Measurements from ENCODE around the gene JAK2. TPM values are rescaled to one million over a fixed set of nuclear protein-coding genes. Genes with fewer than 3 reads are reported as not detected.
A peak's percentile ranks its signal among the peaks of the same experiment; 100 is the strongest.

Gene JAK2
- total and polyA plus RNA-seq, 2 of the 4 experiments (the other 2 are of a cell fraction), result 2.3 to 6.1 TPM

- Histone ChIP-seq H2BK20ac (ENCODE audit: low read depth, low read length) (no peak overlapping the region), H3K36me3 (ENCODE audit: control insufficient read depth, insufficient read depth, low read length) (0 out of 2 replicates have a peak, but pooled peaks cover 2% of the 10 kb centered on the region), H3K4me1 (ENCODE audit: control insufficient read depth, insufficient read depth, low read length) (0 out of 2 replicates have a peak, but pooled peaks cover 4% of the 10 kb centered on the region), H2BK120ac (ENCODE audit: low read depth, low read length) (no peak overlapping the region), H3K9me3 (ENCODE audit: control insufficient read depth, insufficient read depth, low read length) (no peaks in the 10 kb centered on the region), H3K4me3 (ENCODE audit: insufficient read depth, low read depth, low read length) (peak overlapping the region; percentile 64), H3K79me1 (ENCODE audit: low read depth in 1 of 2, low read length in 2 of 2) (peaks cover 12 to 34% of the 10 kb centered on the region in 2 experiments), H2AK9ac (replicated peaks; ENCODE audit: low read depth, low read length, poor library complexity) (no peak overlapping the region), H2BK15ac (ENCODE audit: low read depth, low read length) (no peak overlapping the region), H2AFZ (replicated peaks; ENCODE audit: low read length, poor library complexity) (no peak overlapping the region), H3K14ac (replicated peaks; ENCODE audit: low read depth, low read length) (0 out of 2 replicates have a peak overlapping the region, but pooled peaks have one; percentile 46), H2BK5ac (ENCODE audit: low read depth, low read length, poor library complexity, severe bottlenecking) (peak overlapping the region; percentile 92), H4K5ac (ENCODE audit: low read depth, low read length) (no peak overlapping the region), H3K9ac (ENCODE audit: low read depth, low read length) (peak overlapping the region; percentile 70), H3K9me1 (ENCODE audit: insufficient read depth, low read length) (0 out of 2 replicates have a peak, but pooled peaks cover 2% of the 10 kb centered on the region), H2AK5ac (ENCODE audit: low read depth, low read length) (no peak overlapping the region), H3K27me3 (ENCODE audit: control insufficient read depth, insufficient read depth, low read length) (no peaks in the 10 kb centered on the region), H3K27ac (ENCODE audit: insufficient read depth, low read length) (no peak overlapping the region; the same call in 1 of the 2 replicates), H4K8ac (ENCODE audit: low read depth in 2 of 2, low read length in 2 of 2) (no peak overlapping the region), H3K4me2 (ENCODE audit: low read depth, low read length) (peak overlapping the region; percentile 86), H3K4ac (ENCODE audit: low read depth, low read length) (no peak overlapping the region), H3K18ac (ENCODE audit: low read depth, low read length) (peak overlapping the region; percentile 1; the same call in 1 of the 2 replicates), H4K91ac (ENCODE audit: insufficient read depth, low read depth, low read length) (no peak overlapping the region), H3K23ac (ENCODE audit: low read depth, low read length) (no peak overlapping the region; the same call in 1 of the 2 replicates), H4K20me1 (ENCODE audit: insufficient read depth, low read length) (no peaks in the 10 kb centered on the region), H3K56ac (ENCODE audit: extremely low read depth, insufficient read depth, low read length) (peak overlapping the region; percentile 82)
- TF ChIP-seq POLR2A (IDR thresholded peaks at IDR 0.05; ENCODE audit: low read depth, low read length), result no peak
- TF ChIP-seq BHLHE40 (IDR thresholded peaks at IDR 0.05; ENCODE audit: low read depth, low read length), result no peak
- no peak for TF ChIP-seq MAFK (IDR thresholded peaks at IDR 0.05; ENCODE audit: low read depth, low read length)
- no peak for TF ChIP-seq CEBPB (IDR thresholded peaks at IDR 0.05; ENCODE audit: low read depth, low read length)
- TF ChIP-seq NFE2L2 (IDR thresholded peaks at IDR 0.05; ENCODE audit: low read depth, low read length), result no peak
- TF ChIP-seq RCOR1 (IDR thresholded peaks at IDR 0.05; ENCODE audit: insufficient replicate concordance, low read length), result no peak
- no peak for TF ChIP-seq MXI1 (IDR thresholded peaks at IDR 0.05; ENCODE audit: borderline replicate concordance, low read depth, low read length)
- TF ChIP-seq FOS (IDR thresholded peaks at IDR 0.05; ENCODE audit: low read depth, low read length), result no peak
- TF ChIP-seq RAD21 (IDR thresholded peaks at IDR 0.05; ENCODE audit: low read length), result no peak
- ATAC-seq (ENCODE audit: low read depth) (no peak), DNase-seq (peak; percentile 13)
- intact Hi-C loops (cut with micrococcal nuclease) (loop anchor here (5.0 to 10.0 kb wide), 3 partner anchors 151 to 451 kb away; partner anchors contain the start of gene PLGRKT), dilution Hi-C loops (cut with HindIII; ENCODE audit: low sequenced_read_pairs, unreplicated experiment) (no loop called here), in situ Hi-C loops (cut with MboI; ENCODE audit: low sequenced_read_pairs) (loop anchor here (5.0 to 10.0 kb wide), 3 partner anchors 61 to 599 kb away; no protein-coding TSS in a partner anchor)
- ChIA-PET CTCF (no interaction called here), POLR2A (ENCODE audit: unreplicated experiment) (interaction anchor here (0.6 kb wide), 2 partner anchors 198 to 201 kb away, joined by 3 to 4 read pairs; no protein-coding TSS in a partner anchor)
- BruUV-seq (replicated peaks), result no TSS peak
- WGBS, 2 experiments (ENCODE audit: extremely low coverage in 2 of 2, insufficient read length in 1 of 2), result no CpG with 5 or more reads among the region's 3 CpGs
Measured at GRCh38 chr9:4986296-4986695, 1.2 kb downstream of the JAK2 start.
